Amniotic epithelial cell (primary cell): ENCODE data around the gene G6PC3.

ENCODE experiments used
- DNase-seq: peaks from one replicate; pipeline ENCODE4 v3.0.0-alpha.2; 2010; ENCODE audit warnings: low read depth

The G6PC3 gene

DNA sequence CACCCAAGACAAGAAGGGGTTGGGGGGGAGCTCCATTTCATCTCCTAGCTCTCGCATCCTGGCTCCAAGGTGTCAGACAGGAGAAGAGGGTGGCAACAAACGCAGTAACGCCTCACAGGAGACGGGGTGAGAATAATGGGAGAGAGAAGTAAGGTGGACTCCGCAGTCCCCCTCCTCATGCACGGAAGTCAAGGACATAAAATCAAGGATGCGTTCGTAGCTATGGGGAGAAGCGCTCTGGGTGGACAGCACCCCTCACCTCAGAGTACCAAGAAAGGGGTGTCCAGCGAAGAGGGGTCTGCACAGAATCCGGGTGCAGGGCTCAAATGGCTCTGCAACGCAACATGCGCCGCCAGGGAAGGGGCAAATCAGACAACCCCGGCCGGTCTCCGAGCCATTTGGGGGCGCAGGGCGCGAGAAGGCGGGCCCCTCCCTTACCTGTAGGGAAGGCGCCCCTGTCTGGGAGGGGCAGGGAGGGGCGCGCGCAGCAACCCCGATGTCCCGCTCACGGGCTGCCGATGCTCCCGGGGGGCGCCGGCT lies 52.4 kb downstream of the G6PC3 start:
- no peak for DNase-seq

DNA sequence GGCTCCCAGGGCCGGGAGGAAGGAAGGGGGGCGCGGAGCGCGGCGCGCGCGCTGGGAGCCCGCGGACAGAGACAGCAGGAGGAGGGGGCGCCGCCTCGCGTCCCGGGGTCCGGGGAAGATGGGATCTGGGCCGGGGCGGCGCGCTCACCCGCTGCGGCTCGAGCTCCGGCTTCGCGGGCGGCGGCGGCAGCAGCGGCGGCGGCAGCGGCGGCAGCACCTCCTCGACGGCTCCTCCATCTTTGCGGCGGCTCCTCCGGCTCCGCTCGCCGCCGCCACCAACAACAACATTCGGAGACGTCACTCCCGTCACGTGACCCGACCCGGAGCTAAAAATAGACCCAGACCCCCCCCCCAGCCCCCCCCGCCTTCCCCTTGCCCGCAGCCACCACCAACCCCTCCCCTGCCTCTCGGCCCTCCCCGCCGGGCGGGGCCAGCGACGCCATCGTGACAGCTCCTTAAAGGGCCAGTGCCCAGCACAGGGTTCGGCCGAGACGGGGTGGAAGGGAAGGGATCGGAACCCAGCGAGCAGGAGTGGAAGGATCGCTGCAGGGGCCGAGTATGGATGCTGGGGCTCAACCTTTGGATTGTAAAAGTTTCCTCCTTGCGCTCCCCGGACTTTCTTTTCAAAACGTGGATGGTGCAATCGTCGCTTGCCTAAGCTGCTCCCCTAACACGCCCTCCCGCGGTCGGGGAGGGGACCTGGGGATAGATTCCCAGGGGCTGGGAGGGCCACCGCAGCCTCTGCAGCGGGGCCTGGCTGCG lies 53.0 kb downstream of the G6PC3 start, which contains the start of gene HDAC5:
TSS of gene HDAC5 (minus strand) at position 286 of the 762 bp plus-strand sequence. CDS start 6,126 bp downstream, outside the sequence.
- peak; percentile 90 for DNase-seq

DNA sequence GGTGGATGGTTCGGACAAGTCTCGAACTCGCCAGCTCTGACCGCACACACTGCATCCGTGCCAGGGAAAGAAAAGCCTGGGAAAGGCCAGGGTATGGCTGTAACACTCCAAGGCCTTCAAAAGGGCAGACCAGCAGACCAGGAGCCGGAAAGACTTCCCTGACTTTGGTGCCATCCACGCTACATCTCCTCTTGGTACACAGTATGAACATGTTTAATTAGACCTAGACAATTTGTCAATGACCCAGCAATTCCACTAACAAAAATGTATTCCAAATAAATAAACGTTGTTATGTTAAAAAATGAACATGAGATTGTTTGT lies 53.5 kb downstream of the G6PC3 start:
- DNase-seq, result no peak
